Subcutaneous adipose tissue (tissue), 4 donors: ENCODE results near the gene ICAM5. TPM values are rescaled to one million over a fixed set of nuclear protein-coding genes. Genes with fewer than 3 reads are reported as not detected.

Source experiments
- total RNA-seq, 4 donors: library from RNA; depleted of rRNA; stranded (reverse); fragments of >200 nt; gene quantifications; one replicate each; pipeline ENCODE4 v1.1.0, GENCODE V29; 2016
- TF ChIP-seq, protein P1 (sequence below): fragments of 450-650 bp; IDR thresholded peaks from one replicate; pipeline ENCODE4 v1.5.1; 2016; ENCODE audit warnings: low read depth, mild to moderate bottlenecking, control low read depth, antibody characterized with exemption, moderate library complexity

Gene ICAM5
- total RNA-seq, 4 donors from 2014 or later, result 0.16 to 0.68 (median 0.52) TPM

- TF ChIP-seq, protein P1, sequence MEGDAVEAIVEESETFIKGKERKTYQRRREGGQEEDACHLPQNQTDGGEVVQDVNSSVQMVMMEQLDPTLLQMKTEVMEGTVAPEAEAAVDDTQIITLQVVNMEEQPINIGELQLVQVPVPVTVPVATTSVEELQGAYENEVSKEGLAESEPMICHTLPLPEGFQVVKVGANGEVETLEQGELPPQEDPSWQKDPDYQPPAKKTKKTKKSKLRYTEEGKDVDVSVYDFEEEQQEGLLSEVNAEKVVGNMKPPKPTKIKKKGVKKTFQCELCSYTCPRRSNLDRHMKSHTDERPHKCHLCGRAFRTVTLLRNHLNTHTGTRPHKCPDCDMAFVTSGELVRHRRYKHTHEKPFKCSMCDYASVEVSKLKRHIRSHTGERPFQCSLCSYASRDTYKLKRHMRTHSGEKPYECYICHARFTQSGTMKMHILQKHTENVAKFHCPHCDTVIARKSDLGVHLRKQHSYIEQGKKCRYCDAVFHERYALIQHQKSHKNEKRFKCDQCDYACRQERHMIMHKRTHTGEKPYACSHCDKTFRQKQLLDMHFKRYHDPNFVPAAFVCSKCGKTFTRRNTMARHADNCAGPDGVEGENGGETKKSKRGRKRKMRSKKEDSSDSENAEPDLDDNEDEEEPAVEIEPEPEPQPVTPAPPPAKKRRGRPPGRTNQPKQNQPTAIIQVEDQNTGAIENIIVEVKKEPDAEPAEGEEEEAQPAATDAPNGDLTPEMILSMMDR, result no peak
Measured at GRCh38 chr19:10332965-10333757, 43.4 kb downstream of the ICAM5 start, which contains the start of gene RAVER1. Gene RAVER1, minus strand, starts transcription at chr19:10333529. Its CDS starts 22 bp downstream, at chr19:10333507.

- TF ChIP-seq, protein P1, result no peak
Measured at GRCh38 chr19:10333758-10334587, 44.2 kb downstream of the ICAM5 start.

DNA sequence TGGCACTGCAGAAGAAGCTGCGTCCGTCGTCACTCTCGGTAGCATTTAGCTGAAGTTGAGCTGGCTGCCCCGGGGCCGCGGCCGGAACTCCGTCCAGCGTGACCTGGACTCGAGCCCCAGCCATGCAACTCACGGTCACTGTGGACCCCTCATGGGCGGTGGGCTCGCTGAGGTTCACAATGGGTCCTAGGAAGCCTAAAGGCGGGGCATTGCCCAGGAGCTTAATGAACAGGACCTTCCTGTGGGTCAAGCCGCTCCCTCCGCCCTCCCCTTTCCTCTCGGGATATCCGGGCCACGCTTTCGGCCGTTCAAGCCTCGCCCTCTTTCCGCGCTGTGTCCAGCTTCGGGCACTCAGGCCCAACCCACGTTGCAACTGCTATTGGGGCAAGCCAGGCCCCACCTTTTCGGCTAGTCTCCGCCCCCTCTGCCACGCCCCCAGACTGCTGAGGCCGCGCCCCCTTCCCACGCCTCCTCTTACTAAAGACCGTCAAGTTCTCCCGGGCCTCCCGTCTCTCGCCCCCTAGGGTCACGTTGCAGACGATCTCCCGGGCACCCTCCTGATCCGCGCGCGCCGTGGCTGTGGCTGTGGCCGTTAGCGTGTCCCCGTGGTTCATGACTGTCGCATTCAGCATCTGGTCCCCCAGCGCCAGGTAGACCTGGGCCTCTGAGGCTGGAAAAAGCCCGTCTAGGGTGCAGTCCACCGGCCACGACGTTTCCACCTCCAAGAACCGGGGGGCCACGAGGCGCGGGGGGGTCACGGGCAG is 45.0 kb downstream of the ICAM5 start:
- TF ChIP-seq, protein P1, result no peak

GRCh38 chr19:10335352-10335985 is 45.7 kb downstream of the ICAM5 start:
- TF ChIP-seq, protein P1, result no peak

DNA sequence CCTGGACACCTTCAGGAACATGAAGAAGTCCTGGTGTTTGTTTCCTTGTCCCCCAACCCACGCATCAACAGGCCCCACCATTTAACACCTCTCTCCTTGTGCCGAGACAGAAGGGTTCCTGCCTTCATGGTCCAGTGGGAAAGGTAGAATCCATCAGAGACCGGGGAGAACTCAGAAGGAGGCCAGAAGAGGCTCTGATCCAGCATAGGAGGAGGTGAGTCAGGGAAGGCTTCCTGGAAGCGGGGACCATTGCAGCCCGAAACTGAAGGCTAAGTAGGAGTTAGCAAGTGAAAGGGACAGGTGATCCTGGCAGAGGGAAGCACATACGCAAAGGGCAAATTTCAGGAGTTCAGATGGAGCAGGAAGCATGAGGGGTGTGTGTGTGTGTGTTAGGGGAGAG is 49.2 kb downstream of the ICAM5 start:
- TF ChIP-seq, protein P1, result no peak

GRCh38 chr19:10339380-10339960 is 49.7 kb downstream of the ICAM5 start, which contains the start of gene ICAM3:
Gene ICAM3, minus strand, starts transcription at chr19:10339624. Its CDS starts 10 bp downstream, at chr19:10339614.
- TF ChIP-seq, protein P1, result no peak
